Measurements from ENCODE around the gene OR2D2. TPM values are rescaled to one million over a fixed set of nuclear protein-coding genes. Genes with fewer than 3 reads are reported as not detected.

OR2D2 gene
- total RNA-seq (ENCODE audit: unreplicated experiment) = 0.64 TPM
- long read RNA-seq = 0 reads

GRCh38 chr11:6892400-6892799, at the start of gene OR2D2:
OR2D2 (minus strand) TSS chr11:6892500; CDS start chr11:6892500, 0 bp downstream.
- peaks cover 2% of the 10 kb centered on the region for H3K4me1 Mint-ChIP-seq (ENCODE audit: unreplicated experiment)
- no peaks in the 10 kb centered on the region for H3K36me3 Mint-ChIP-seq (ENCODE audit: low read depth, unreplicated experiment)
- H3K27me3 Mint-ChIP-seq (ENCODE audit: unreplicated experiment) = peaks cover 1% of the 10 kb centered on the region
- H3K4me3 Mint-ChIP-seq (ENCODE audit: unreplicated experiment) = no peak within 1 kb of the TSS
- no peak for DNase-seq (ENCODE audit: low spot score)
- no peak for TF ChIP-seq CTCF (IDR thresholded peaks at IDR 0.05; ENCODE audit: unreplicated experiment)
- H3K9me3 Mint-ChIP-seq (ENCODE audit: unreplicated experiment) = no peaks in the 10 kb centered on the region
- no peak within 1 kb of the TSS for H3K27ac Mint-ChIP-seq (ENCODE audit: unreplicated experiment)

GRCh38 chr11:6941970-6942369, 49.7 kb upstream of the OR2D2 start:
- H3K27ac Mint-ChIP-seq (ENCODE audit: unreplicated experiment) = no peak overlapping the region
- DNase-seq (ENCODE audit: low spot score) = no peak
- H3K4me1 Mint-ChIP-seq (ENCODE audit: unreplicated experiment) = no peaks in the 10 kb centered on the region
- H3K9me3 Mint-ChIP-seq (ENCODE audit: unreplicated experiment) = no peaks in the 10 kb centered on the region
- TF ChIP-seq CTCF (IDR thresholded peaks at IDR 0.05; ENCODE audit: unreplicated experiment) = no peak
- H3K27me3 Mint-ChIP-seq (ENCODE audit: unreplicated experiment) = no peaks in the 10 kb centered on the region
- H3K36me3 Mint-ChIP-seq (ENCODE audit: low read depth, unreplicated experiment) = no peaks in the 10 kb centered on the region
- no peak overlapping the region for H3K4me3 Mint-ChIP-seq (ENCODE audit: unreplicated experiment)

GRCh38 chr11:6932145-6932544, 39.8 kb upstream of the OR2D2 start:
- no peaks in the 10 kb centered on the region for H3K27me3 Mint-ChIP-seq (ENCODE audit: unreplicated experiment)
- DNase-seq (ENCODE audit: low spot score) = no peak
- H3K27ac Mint-ChIP-seq (ENCODE audit: unreplicated experiment) = no peak overlapping the region
- no peaks in the 10 kb centered on the region for H3K9me3 Mint-ChIP-seq (ENCODE audit: unreplicated experiment)
- no peak for TF ChIP-seq CTCF (IDR thresholded peaks at IDR 0.05; ENCODE audit: unreplicated experiment)
- H3K36me3 Mint-ChIP-seq (ENCODE audit: low read depth, unreplicated experiment) = no peaks in the 10 kb centered on the region
- H3K4me3 Mint-ChIP-seq (ENCODE audit: unreplicated experiment) = no peak overlapping the region
- peaks cover 20% of the 10 kb centered on the region for H3K4me1 Mint-ChIP-seq (ENCODE audit: unreplicated experiment)

GRCh38 chr11:6931146-6931713, 38.9 kb upstream of the OR2D2 start:
- TF ChIP-seq CTCF (IDR thresholded peaks at IDR 0.05; ENCODE audit: unreplicated experiment) = no peak
- H3K27me3 Mint-ChIP-seq (ENCODE audit: unreplicated experiment) = peaks cover 2% of the 10 kb centered on the region
- DNase-seq (ENCODE audit: low spot score) = no peak
- H3K4me1 Mint-ChIP-seq (ENCODE audit: unreplicated experiment) = peaks cover 20% of the 10 kb centered on the region
- no peaks in the 10 kb centered on the region for H3K9me3 Mint-ChIP-seq (ENCODE audit: unreplicated experiment)
- no peak overlapping the region for H3K4me3 Mint-ChIP-seq (ENCODE audit: unreplicated experiment)
- no peaks in the 10 kb centered on the region for H3K36me3 Mint-ChIP-seq (ENCODE audit: low read depth, unreplicated experiment)
- no peak overlapping the region for H3K27ac Mint-ChIP-seq (ENCODE audit: unreplicated experiment)

- H3K27me3 Mint-ChIP-seq (ENCODE audit: unreplicated experiment) = peaks cover 3% of the 10 kb centered on the region
- no peak overlapping the region for H3K4me3 Mint-ChIP-seq (ENCODE audit: unreplicated experiment)
- no peak for TF ChIP-seq CTCF (IDR thresholded peaks at IDR 0.05; ENCODE audit: unreplicated experiment)
- no peaks in the 10 kb centered on the region for H3K9me3 Mint-ChIP-seq (ENCODE audit: unreplicated experiment)
- no peak overlapping the region for H3K27ac Mint-ChIP-seq (ENCODE audit: unreplicated experiment)
- peaks cover 28% of the 10 kb centered on the region for H3K4me1 Mint-ChIP-seq (ENCODE audit: unreplicated experiment)
- no peak for DNase-seq (ENCODE audit: low spot score)
- H3K36me3 Mint-ChIP-seq (ENCODE audit: low read depth, unreplicated experiment) = no peaks in the 10 kb centered on the region
Observed at GRCh38 chr11:6928916-6929315, 36.6 kb upstream of the OR2D2 start.
